Measurements from ENCODE around the gene HMGN1.

DNA sequence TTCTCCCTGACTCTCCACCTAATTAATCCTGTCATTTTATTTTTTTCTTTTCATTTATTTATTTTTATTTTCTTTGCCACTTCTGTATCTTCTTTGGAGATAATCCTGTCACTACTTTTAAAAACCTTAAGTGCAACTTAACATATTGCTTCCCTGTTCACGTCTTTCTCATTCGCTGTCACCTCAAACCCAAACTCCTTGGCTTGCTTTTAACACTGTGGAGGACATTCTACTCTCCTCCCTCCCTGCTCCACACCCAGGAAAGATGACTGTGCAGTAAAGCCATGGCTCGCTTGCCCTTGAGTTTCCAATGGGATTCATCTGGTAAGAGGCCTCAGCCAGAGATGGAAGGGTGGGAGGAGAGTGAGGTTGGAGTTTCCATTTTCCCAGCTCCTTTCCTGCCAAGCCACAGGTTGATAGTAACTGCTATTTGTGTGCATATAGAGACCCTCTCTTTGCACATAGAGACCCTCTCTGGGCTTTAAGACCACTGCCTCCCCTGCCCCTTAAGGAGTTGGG, 29.0 kb downstream of the HMGN1 start:
- TF ChIP-seq, protein P1, sequence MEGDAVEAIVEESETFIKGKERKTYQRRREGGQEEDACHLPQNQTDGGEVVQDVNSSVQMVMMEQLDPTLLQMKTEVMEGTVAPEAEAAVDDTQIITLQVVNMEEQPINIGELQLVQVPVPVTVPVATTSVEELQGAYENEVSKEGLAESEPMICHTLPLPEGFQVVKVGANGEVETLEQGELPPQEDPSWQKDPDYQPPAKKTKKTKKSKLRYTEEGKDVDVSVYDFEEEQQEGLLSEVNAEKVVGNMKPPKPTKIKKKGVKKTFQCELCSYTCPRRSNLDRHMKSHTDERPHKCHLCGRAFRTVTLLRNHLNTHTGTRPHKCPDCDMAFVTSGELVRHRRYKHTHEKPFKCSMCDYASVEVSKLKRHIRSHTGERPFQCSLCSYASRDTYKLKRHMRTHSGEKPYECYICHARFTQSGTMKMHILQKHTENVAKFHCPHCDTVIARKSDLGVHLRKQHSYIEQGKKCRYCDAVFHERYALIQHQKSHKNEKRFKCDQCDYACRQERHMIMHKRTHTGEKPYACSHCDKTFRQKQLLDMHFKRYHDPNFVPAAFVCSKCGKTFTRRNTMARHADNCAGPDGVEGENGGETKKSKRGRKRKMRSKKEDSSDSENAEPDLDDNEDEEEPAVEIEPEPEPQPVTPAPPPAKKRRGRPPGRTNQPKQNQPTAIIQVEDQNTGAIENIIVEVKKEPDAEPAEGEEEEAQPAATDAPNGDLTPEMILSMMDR (conservative IDR thresholded peaks at IDR 0.05; ENCODE audit: low read depth, low read length): no peak
- no peak for TF ChIP-seq EZH2 (IDR thresholded peaks at IDR 0.05; ENCODE audit: low read length, unreplicated experiment)

All from PC-3 (cell line).